Activated CD8-positive, alpha-beta T cell treated with anti-CD3 and anti-CD28 coated beads for 36 hours (primary cell): Measurements from ENCODE around the gene NEDD4L. TPM values are rescaled to one million over a fixed set of nuclear protein-coding genes. Genes with fewer than 3 reads are reported as not detected.

Source experiments
- ATAC-seq: fragments of 200-7000 bp; cut with Tn5 transposase; one replicate; pipeline ENCODE4 v1.10.0; 2021; ENCODE audit warnings: mild to moderate bottlenecking, moderate library complexity
- CTCF ChIA-PET: fragments of 350-600 bp; sonication (Branson Sonifier 250); formaldehyde crosslinking; loops from one replicate; lab custom pipeline; 2021; ENCODE audit warnings: antibody characterized with exemption; lab: Charles Lee
- POLR2A ChIA-PET: fragments of 350-600 bp; sonication (Branson Sonifier 250); formaldehyde crosslinking; loops from one replicate; lab custom pipeline; 2021; ENCODE audit warnings: antibody characterized with exemption; lab: Charles Lee
- DNase-seq: peaks from one replicate; pipeline ENCODE4 v3.0.0-alpha.2; 2020
- H3K27ac Mint-ChIP-seq: one replicate; pipeline ENCODE4 v1.8.0; 2021; ENCODE audit warnings: mild to moderate bottlenecking, mixed read lengths
- H3K27me3 Mint-ChIP-seq: one replicate; pipeline ENCODE4 v1.8.0; 2021; ENCODE audit warnings: mixed read lengths
- H3K36me3 Mint-ChIP-seq: one replicate; pipeline ENCODE4 v1.8.0; 2021; ENCODE audit warnings: low read depth, mixed read lengths
- H3K4me1 Mint-ChIP-seq: one replicate; pipeline ENCODE4 v1.8.0; 2021; ENCODE audit warnings: low read depth, mixed read lengths
- H3K4me3 Mint-ChIP-seq: one replicate; pipeline ENCODE4 v1.8.0; 2021; ENCODE audit warnings: mild to moderate bottlenecking, moderate library complexity, mixed read lengths
- H3K9me3 Mint-ChIP-seq: one replicate; pipeline ENCODE4 v1.8.0; 2021; ENCODE audit warnings: mixed read lengths
- CTCF ChIP-seq: fragments of 200-600 bp; IDR thresholded peaks from one replicate; pipeline ENCODE4 v1.8.0; 2022; ENCODE audit warnings: antibody characterized with exemption, mild to moderate bottlenecking
- intact Hi-C: fragments of 100-400 bp; cut with micrococcal nuclease; formaldehyde crosslinking; loops from one replicate; pipeline ENCODE4 v1.10.0; 2022
- total RNA-seq, 2 experiments: library from RNA; stranded (reverse); gene quantifications; one replicate each; pipeline ENCODE4 v1.2.3, GENCODE V29; 2021

Gene NEDD4L
- total RNA-seq, 2 experiments from 2014 or later = 7.5 to 8.5 TPM

GRCh38 chr18:58271770-58272169 lies 227.7 kb downstream of the NEDD4L start:
- CTCF ChIA-PET = no interaction called here
- Mint-ChIP-seq H3K27me3 (no peaks in the 10 kb centered on the region), H3K9me3 (peaks cover 4% of the 10 kb centered on the region), H3K4me3 (no peak overlapping the region), H3K36me3 (no peaks in the 10 kb centered on the region), H3K27ac (no peak overlapping the region), H3K4me1 (peaks cover 12% of the 10 kb centered on the region)
- DNase-seq = no peak
- POLR2A ChIA-PET = no interaction called here
- TF ChIP-seq CTCF = no peak
- ATAC-seq = no peak
- intact Hi-C loops = no loop called here

GRCh38 chr18:58272209-58272608 lies 228.2 kb downstream of the NEDD4L start:
- intact Hi-C loops = no loop called here
- no peaks in the 10 kb centered on the region for H3K27me3 Mint-ChIP-seq
- H3K27ac Mint-ChIP-seq = no peak overlapping the region
- TF ChIP-seq CTCF = no peak
- ChIA-PET CTCF (no interaction called here), POLR2A (no interaction called here)
- H3K9me3 Mint-ChIP-seq = peaks cover 4% of the 10 kb centered on the region
- no peak for ATAC-seq
- H3K36me3 Mint-ChIP-seq = no peaks in the 10 kb centered on the region
- no peak for DNase-seq
- peaks cover 12% of the 10 kb centered on the region for H3K4me1 Mint-ChIP-seq
- H3K4me3 Mint-ChIP-seq = no peak overlapping the region

- intact Hi-C loops = no loop called here
- DNase-seq (no peak), ATAC-seq (no peak)
- CTCF ChIA-PET = no interaction called here
- peaks cover 12% of the 10 kb centered on the region for H3K4me1 Mint-ChIP-seq
- no peak for TF ChIP-seq CTCF
- H3K27ac Mint-ChIP-seq = no peak overlapping the region
- H3K4me3 Mint-ChIP-seq = no peak overlapping the region
- POLR2A ChIA-PET = no interaction called here
- H3K36me3 Mint-ChIP-seq = no peaks in the 10 kb centered on the region
- no peaks in the 10 kb centered on the region for H3K27me3 Mint-ChIP-seq
- peaks cover 4% of the 10 kb centered on the region for H3K9me3 Mint-ChIP-seq
Measured at GRCh38 chr18:58272779-58273435, 228.9 kb downstream of the NEDD4L start.

- intact Hi-C loops = no loop called here
- no peak for TF ChIP-seq CTCF
- no peak for DNase-seq
- no peak overlapping the region for H3K27ac Mint-ChIP-seq
- H3K9me3 Mint-ChIP-seq = peaks cover 4% of the 10 kb centered on the region
- no peak for ATAC-seq
- CTCF ChIA-PET = no interaction called here
- H3K4me1 Mint-ChIP-seq = peaks cover 12% of the 10 kb centered on the region
- H3K27me3 Mint-ChIP-seq = no peaks in the 10 kb centered on the region
- H3K4me3 Mint-ChIP-seq = no peak overlapping the region
- POLR2A ChIA-PET = no interaction called here
- H3K36me3 Mint-ChIP-seq = no peaks in the 10 kb centered on the region
Measured at GRCh38 chr18:58275176-58275575, 231.2 kb downstream of the NEDD4L start.

- H3K4me1 Mint-ChIP-seq = peaks cover 12% of the 10 kb centered on the region
- H3K36me3 Mint-ChIP-seq = no peaks in the 10 kb centered on the region
- peaks cover 4% of the 10 kb centered on the region for H3K9me3 Mint-ChIP-seq
- ChIA-PET POLR2A (interaction anchor here (0.8 kb wide), 1 partner anchor 17 kb away, joined by 5 read pairs; no protein-coding TSS in a partner anchor), CTCF (no interaction called here)
- no peak overlapping the region for H3K4me3 Mint-ChIP-seq
- TF ChIP-seq CTCF = no peak
- DNase-seq (no peak), ATAC-seq (no peak)
- intact Hi-C loops = no loop called here
- H3K27ac Mint-ChIP-seq = no peak overlapping the region
- H3K27me3 Mint-ChIP-seq = no peaks in the 10 kb centered on the region
Measured at GRCh38 chr18:58276789-58277739, 233.0 kb downstream of the NEDD4L start.
